ENCODE results near the gene AKTIP. TPM values are rescaled to one million over a fixed set of nuclear protein-coding genes. Genes with fewer than 3 reads are reported as not detected.

AKTIP gene
- total RNA-seq, 1 experiment from 2014 or later, result 13.2 TPM

DNA sequence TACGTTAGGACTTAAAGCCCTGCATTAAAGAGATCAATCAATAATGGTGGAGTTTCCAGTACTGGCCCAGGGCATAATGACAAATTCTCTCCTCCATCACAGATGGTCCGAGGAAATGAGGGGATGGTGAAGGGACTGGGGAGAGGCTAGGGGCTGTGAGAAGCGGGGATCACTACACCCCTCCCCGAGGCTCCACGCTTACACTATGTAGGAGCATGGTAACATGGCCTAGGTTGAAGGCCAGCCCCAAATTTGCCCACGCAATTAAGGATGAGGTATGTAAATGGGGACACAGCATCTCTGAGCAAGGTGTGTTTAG, 8.0 kb upstream of the AKTIP start:
- Histone ChIP-seq H4K20me1 (ENCODE audit: low read length) (no peaks in the 10 kb centered on the region), H3K4me2 (ENCODE audit: low read length) (peak overlapping the region; percentile 48; the same call in 1 of the 2 replicates), H3K9me2 (replicated peaks; ENCODE audit: low read length) (no peaks in the 10 kb centered on the region), H2AFZ (ENCODE audit: low read length) (peak overlapping the region; percentile 74; the same call in 1 of the 2 replicates), H3K27me3 (ENCODE audit: low read length) (no peaks in the 10 kb centered on the region), H3K36me3 (ENCODE audit: low read depth, low read length) (no peaks in the 10 kb centered on the region), H3K27ac (ENCODE audit: low read length) (no peak overlapping the region), H3K9ac (ENCODE audit: low read length) (no peak overlapping the region), H3F3A (ENCODE audit: low read length, unreplicated experiment) (no peaks in the 10 kb centered on the region), H3K4me3 (ENCODE audit: low read length) (no peak overlapping the region), H3K79me2 (ENCODE audit: low read length) (no peaks in the 10 kb centered on the region), H3K9me3 (ENCODE audit: low read length) (no peaks in the 10 kb centered on the region), H3K4me1 (ENCODE audit: insufficient read depth, low read length) (peaks cover 15% of the 10 kb centered on the region)
- TF ChIP-seq EZH2 (IDR thresholded peaks at IDR 0.05; ENCODE audit: low read length, unreplicated experiment), result no peak
- TF ChIP-seq, protein P1, sequence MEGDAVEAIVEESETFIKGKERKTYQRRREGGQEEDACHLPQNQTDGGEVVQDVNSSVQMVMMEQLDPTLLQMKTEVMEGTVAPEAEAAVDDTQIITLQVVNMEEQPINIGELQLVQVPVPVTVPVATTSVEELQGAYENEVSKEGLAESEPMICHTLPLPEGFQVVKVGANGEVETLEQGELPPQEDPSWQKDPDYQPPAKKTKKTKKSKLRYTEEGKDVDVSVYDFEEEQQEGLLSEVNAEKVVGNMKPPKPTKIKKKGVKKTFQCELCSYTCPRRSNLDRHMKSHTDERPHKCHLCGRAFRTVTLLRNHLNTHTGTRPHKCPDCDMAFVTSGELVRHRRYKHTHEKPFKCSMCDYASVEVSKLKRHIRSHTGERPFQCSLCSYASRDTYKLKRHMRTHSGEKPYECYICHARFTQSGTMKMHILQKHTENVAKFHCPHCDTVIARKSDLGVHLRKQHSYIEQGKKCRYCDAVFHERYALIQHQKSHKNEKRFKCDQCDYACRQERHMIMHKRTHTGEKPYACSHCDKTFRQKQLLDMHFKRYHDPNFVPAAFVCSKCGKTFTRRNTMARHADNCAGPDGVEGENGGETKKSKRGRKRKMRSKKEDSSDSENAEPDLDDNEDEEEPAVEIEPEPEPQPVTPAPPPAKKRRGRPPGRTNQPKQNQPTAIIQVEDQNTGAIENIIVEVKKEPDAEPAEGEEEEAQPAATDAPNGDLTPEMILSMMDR (conservative IDR thresholded peaks at IDR 0.05; ENCODE audit: low read depth, low read length), result no peak
- no peak for TF ChIP-seq EZH2phosphoT487 (IDR thresholded peaks at IDR 0.05; ENCODE audit: borderline replicate concordance, low read length)
- intact Hi-C loops (cut with micrococcal nuclease), result no loop called here
- ATAC-seq (peak; percentile 21), DNase-seq (no peak)
- ChIA-PET POLR2A (ENCODE audit: unreplicated experiment) (no interaction called here), CTCF (no interaction called here)
- no TSS peak for BruUV-seq (replicated peaks)

DNA sequence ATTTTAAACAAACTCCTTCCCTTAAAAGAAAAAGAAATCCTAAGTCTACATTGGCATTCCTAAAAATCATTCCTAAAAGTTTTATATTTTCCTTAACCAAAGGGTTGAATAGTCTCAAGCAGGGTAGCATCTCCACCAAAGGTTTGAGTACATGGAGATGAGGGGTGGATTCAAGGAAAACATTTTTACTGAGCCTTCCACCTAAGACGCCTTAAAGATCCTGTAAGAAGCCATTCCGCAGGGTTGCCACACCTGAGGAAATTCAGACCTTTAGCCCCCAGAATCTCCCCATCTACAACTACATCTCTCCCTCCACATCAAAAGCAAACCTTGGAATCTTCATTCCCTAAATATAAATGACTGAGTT, 7.7 kb upstream of the AKTIP start:
- no peak for DNase-seq
- Histone ChIP-seq H3F3A (ENCODE audit: low read length, unreplicated experiment) (no peaks in the 10 kb centered on the region), H3K79me2 (ENCODE audit: low read length) (no peaks in the 10 kb centered on the region), H4K20me1 (ENCODE audit: low read length) (no peaks in the 10 kb centered on the region), H3K9me3 (ENCODE audit: low read length) (no peaks in the 10 kb centered on the region), H3K4me3 (ENCODE audit: low read length) (no peak overlapping the region), H3K9ac (ENCODE audit: low read length) (no peak overlapping the region), H3K27ac (ENCODE audit: low read length) (no peak overlapping the region), H3K27me3 (ENCODE audit: low read length) (no peaks in the 10 kb centered on the region), H2AFZ (ENCODE audit: low read length) (peak overlapping the region; percentile 74), H3K4me1 (ENCODE audit: insufficient read depth, low read length) (peaks cover 15% of the 10 kb centered on the region), H3K9me2 (replicated peaks; ENCODE audit: low read length) (no peaks in the 10 kb centered on the region), H3K36me3 (ENCODE audit: low read depth, low read length) (no peaks in the 10 kb centered on the region), H3K4me2 (ENCODE audit: low read length) (peak overlapping the region; percentile 48; the same call in 1 of the 2 replicates)
- ChIA-PET CTCF (interaction anchor here (0.5 kb wide), 1 partner anchor 60 kb away, joined by 3 read pairs; no protein-coding TSS in a partner anchor), POLR2A (ENCODE audit: unreplicated experiment) (no interaction called here)
- TF ChIP-seq EZH2 (IDR thresholded peaks at IDR 0.05; ENCODE audit: low read length, unreplicated experiment), result no peak
- TF ChIP-seq, protein P1 (conservative IDR thresholded peaks at IDR 0.05; ENCODE audit: low read depth, low read length), result no peak
- TF ChIP-seq EZH2phosphoT487 (IDR thresholded peaks at IDR 0.05; ENCODE audit: borderline replicate concordance, low read length), result no peak
- intact Hi-C loops (cut with micrococcal nuclease), result no loop called here
- BruUV-seq (replicated peaks), result no TSS peak
- peak; percentile 19; the same call in 1 of the 2 replicates for ATAC-seq

DNA sequence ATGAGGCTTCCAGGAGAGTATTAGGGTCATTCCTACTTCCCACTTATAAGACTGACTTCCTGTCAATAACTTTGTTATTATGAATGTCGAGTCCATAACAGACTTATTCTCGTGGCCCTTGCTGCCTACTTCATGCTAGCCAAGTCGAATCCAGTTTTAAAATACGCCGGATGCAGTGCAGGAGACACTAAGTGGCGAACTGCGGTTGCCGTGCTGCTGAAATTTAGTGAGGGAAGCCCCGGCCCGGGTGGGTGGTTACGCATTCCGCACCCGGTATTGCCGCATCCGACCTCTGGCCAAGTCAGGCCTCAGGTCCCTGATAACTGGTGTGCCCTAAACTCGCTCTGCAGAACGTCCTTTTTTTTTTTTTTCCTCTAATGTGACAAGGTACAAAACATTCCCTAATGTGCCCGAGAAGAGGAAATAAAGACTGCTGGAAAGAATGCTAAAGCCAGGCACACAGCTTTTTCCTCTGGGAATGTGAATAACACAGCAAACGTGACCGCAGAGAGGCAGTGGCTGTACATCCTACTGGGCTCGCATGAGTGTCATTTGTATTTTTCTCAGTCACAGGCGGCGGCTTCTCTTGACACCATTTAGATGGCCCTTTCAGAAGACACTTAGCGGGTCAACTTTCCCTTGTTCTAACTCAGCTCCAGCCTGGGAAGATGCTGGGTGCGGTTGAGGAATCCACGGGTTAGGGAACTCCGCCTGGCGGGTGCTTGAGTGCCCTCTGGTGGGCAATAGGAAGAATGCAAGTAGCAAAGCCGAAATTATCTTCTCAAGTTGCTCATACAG, 7.1 kb upstream of the AKTIP start:
- Histone ChIP-seq H4K20me1 (ENCODE audit: low read length) (no peaks in the 10 kb centered on the region), H3K9me2 (replicated peaks; ENCODE audit: low read length) (no peaks in the 10 kb centered on the region), H3K27ac (ENCODE audit: low read length) (no peak overlapping the region), H3K27me3 (ENCODE audit: low read length) (no peaks in the 10 kb centered on the region), H3K9ac (ENCODE audit: low read length) (no peak overlapping the region), H3K4me1 (ENCODE audit: insufficient read depth, low read length) (peaks cover 15% of the 10 kb centered on the region), H3F3A (ENCODE audit: low read length, unreplicated experiment) (no peaks in the 10 kb centered on the region), H3K9me3 (ENCODE audit: low read length) (no peaks in the 10 kb centered on the region), H3K4me2 (ENCODE audit: low read length) (peak overlapping the region; percentile 48; the same call in 1 of the 2 replicates), H3K79me2 (ENCODE audit: low read length) (no peaks in the 10 kb centered on the region), H3K36me3 (ENCODE audit: low read depth, low read length) (no peaks in the 10 kb centered on the region), H3K4me3 (ENCODE audit: low read length) (no peak overlapping the region), H2AFZ (ENCODE audit: low read length) (peak overlapping the region; percentile 74)
- CTCF ChIA-PET, result interaction anchor here (0.5 to 0.8 kb wide), 3 partner anchors 21 to 81 kb away, joined by 3 to 4 read pairs (median 3); no protein-coding TSS in a partner anchor
- POLR2A ChIA-PET (ENCODE audit: unreplicated experiment), result no interaction called here
- intact Hi-C loops (cut with micrococcal nuclease), result loop anchor here (10.0 kb wide), 1 partner anchor 455 kb away; the partner anchor contains the start of genes CHD9 and CHD9NB
- BruUV-seq (replicated peaks), result no TSS peak
- peak; percentile 74 for DNase-seq
- TF ChIP-seq EZH2 (IDR thresholded peaks at IDR 0.05; ENCODE audit: low read length, unreplicated experiment) (no peak), EZH2phosphoT487 (IDR thresholded peaks at IDR 0.05; ENCODE audit: borderline replicate concordance, low read length) (no peak)
- TF ChIP-seq, protein P1 (conservative IDR thresholded peaks at IDR 0.05; ENCODE audit: low read depth, low read length), result peak; percentile 84
- ATAC-seq, result peak; percentile 74
